ENCODE results near the gene RASA4B.

DNA sequence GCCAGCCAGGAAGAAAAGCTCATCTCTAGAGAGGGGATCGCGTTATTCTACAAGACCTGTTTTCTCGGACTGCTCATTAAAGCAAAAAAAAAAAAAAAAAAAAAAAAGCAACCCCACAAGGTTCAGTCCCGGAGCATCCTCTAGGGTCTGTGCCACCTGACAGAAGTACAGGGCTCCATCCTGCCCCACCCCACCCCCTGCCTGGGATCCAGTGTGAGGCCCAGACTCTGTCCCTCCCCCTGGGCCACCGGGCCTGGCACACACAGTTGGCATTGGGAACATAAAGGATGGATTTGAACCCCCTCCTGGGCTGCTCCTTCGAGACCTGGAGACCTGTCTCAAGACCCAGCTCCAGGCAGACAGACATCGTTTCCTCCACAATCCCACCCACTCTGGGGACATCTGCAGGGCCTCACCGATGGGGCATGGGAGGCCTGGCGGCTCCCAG is 83.5 kb downstream of the RASA4B start:
- TF ChIP-seq POLR2AphosphoS5 (IDR thresholded peaks at IDR 0.05), result no peak
- TF ChIP-seq, protein P1, sequence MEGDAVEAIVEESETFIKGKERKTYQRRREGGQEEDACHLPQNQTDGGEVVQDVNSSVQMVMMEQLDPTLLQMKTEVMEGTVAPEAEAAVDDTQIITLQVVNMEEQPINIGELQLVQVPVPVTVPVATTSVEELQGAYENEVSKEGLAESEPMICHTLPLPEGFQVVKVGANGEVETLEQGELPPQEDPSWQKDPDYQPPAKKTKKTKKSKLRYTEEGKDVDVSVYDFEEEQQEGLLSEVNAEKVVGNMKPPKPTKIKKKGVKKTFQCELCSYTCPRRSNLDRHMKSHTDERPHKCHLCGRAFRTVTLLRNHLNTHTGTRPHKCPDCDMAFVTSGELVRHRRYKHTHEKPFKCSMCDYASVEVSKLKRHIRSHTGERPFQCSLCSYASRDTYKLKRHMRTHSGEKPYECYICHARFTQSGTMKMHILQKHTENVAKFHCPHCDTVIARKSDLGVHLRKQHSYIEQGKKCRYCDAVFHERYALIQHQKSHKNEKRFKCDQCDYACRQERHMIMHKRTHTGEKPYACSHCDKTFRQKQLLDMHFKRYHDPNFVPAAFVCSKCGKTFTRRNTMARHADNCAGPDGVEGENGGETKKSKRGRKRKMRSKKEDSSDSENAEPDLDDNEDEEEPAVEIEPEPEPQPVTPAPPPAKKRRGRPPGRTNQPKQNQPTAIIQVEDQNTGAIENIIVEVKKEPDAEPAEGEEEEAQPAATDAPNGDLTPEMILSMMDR (IDR thresholded peaks at IDR 0.05), result no peak

Measured in suprapubic skin (tissue), 3 donors.